Neural progenitor cell (in vitro differentiated cells): ENCODE data around the gene NUDT4.
"Not testable (repeated sequence)": the region's sequence is repeated elsewhere in the genome, so short reads cannot be mapped to it uniquely, and the experiment has no call there.

Experiments used
- CTCF ChIP-seq: fragments of 200-600 bp; sonication (generic); IDR thresholded peaks from 2 replicates; pipeline ENCODE4 v1.5.1; 2017; ENCODE audit warnings: antibody characterized with exemption, mild to moderate bottlenecking
- EZH2 ChIP-seq: fragments of 200-600 bp; sonication (generic); IDR thresholded peaks from 2 replicates; pipeline ENCODE4 v1.6.1; 2017; ENCODE audit warnings: antibody characterized with exemption, mild to moderate bottlenecking, moderate library complexity
- EZH2phosphoT487 ChIP-seq: fragments of 200-600 bp; sonication (generic); IDR thresholded peaks from 2 replicates; pipeline ENCODE4 v1.6.1; 2017; ENCODE audit warnings: antibody characterized with exemption

DNA sequence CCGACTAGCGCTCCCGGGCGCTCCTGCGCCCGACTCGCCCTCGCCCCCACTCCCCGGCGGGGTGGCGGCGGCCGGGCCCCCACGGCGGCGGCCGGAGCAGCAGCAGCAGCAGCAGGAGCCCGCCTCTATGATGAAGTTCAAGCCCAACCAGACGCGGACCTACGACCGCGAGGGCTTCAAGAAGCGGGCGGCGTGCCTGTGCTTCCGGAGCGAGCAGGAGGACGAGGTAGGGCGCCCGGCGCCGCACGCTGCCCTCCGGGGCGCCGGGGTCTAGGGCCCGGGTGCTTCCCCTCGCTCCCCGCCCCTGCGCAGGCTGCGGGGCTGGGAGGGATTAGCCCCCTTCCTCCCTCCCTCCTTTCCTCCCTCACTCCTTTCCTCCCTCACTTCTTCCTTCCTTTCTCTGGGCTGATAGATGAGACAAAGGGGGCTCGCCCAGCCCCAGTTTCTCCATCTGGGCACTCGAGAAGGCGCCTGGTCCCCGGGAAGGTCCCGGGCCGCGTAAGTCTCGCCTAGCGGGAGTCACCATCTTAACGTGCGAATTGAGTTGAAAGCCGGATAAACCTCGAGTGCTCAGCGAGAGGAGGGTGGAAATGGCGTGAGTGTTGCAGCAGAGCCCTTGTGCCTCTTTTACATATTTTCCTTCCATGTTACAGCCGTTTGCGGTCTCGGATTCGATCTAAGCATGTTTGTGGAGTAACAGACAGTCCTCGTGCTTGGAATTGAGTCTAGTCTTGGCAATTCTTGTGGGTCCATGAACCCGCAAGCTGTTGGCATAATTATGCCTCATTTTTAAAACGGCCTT lies 672 bp downstream of the NUDT4 start:
- not testable (repeated sequence) for TF ChIP-seq EZH2phosphoT487, EZH2, CTCF
